Activated T-helper 2 cell treated with anti-CD3 and anti-CD28 coated beads, Interferon-gamma antibody, Interleukin-2, Interleukin-4, amounts not matched to agents 10 μg/mL and 5 μg/mL and 100 μg/mL, durations not matched to agents 14 hours and 24 hours and 36 hours (primary cell): ENCODE measurements around the gene MCOLN1. TPM values are rescaled to one million over a fixed set of nuclear protein-coding genes. Genes with fewer than 3 reads are reported as not detected.
"Not testable (repeated sequence)": the region's sequence is repeated elsewhere in the genome, so short reads cannot be mapped to it uniquely, and the experiment has no call there.

Experiments used
- DNase-seq: peaks from one replicate; pipeline ENCODE4 v3.0.0; 2021; ENCODE audit warnings: low spot score
- H3K27ac Mint-ChIP-seq: one replicate; pipeline ENCODE4 v1.8.0; 2021; ENCODE audit warnings: mixed read lengths
- H3K27me3 Mint-ChIP-seq: one replicate; pipeline ENCODE4 v1.8.0; 2021; ENCODE audit warnings: low read depth, mixed read lengths
- H3K36me3 Mint-ChIP-seq: one replicate; pipeline ENCODE4 v1.8.0; 2021; ENCODE audit warnings: low read depth, mixed read lengths
- H3K4me1 Mint-ChIP-seq: one replicate; pipeline ENCODE4 v1.8.0; 2021; ENCODE audit warnings: low read depth, mixed read lengths
- H3K4me3 Mint-ChIP-seq: one replicate; pipeline ENCODE4 v1.8.0; 2021; ENCODE audit warnings: low read depth, mild to moderate bottlenecking, moderate library complexity, mixed read lengths
- H3K9me3 Mint-ChIP-seq: one replicate; pipeline ENCODE4 v1.8.0; 2021; ENCODE audit warnings: mixed read lengths
- intact Hi-C: fragments of 100-400 bp; cut with micrococcal nuclease; formaldehyde crosslinking; loops from one replicate; pipeline ENCODE4 v1.15.1; 2023
- total RNA-seq: library from RNA; stranded (reverse); gene quantifications from 2 replicates; pipeline ENCODE4 v1.2.3, GENCODE V29; 2022

The MCOLN1 gene
- total RNA-seq, 1 donor from 2014 or later, result 11.2 TPM

- Mint-ChIP-seq H3K9me3 (no peaks in the 10 kb centered on the region), H3K27me3 (no peaks in the 10 kb centered on the region), H3K4me3 (no peak overlapping the region), H3K4me1 (no peaks in the 10 kb centered on the region), H3K36me3 (peaks cover 39% of the 10 kb centered on the region), H3K27ac (no peak overlapping the region)
- no peak for DNase-seq
- intact Hi-C loops, result no loop called here
Measured at GRCh38 chr19:7560255-7560654, 37.8 kb downstream of the MCOLN1 start.

- H3K27me3 Mint-ChIP-seq, result no peaks in the 10 kb centered on the region
- DNase-seq, result no peak
- H3K27ac Mint-ChIP-seq, result no peak overlapping the region
- intact Hi-C loops, result no loop called here
- H3K4me3 Mint-ChIP-seq, result no peak overlapping the region
- peaks cover 36% of the 10 kb centered on the region for H3K36me3 Mint-ChIP-seq
- no peaks in the 10 kb centered on the region for H3K4me1 Mint-ChIP-seq
- H3K9me3 Mint-ChIP-seq, result no peaks in the 10 kb centered on the region
Measured at GRCh38 chr19:7561325-7561724, 38.9 kb downstream of the MCOLN1 start.

GRCh38 chr19:7562646-7563393, 40.4 kb downstream of the MCOLN1 start:
- H3K27me3 Mint-ChIP-seq, result no peaks in the 10 kb centered on the region
- H3K4me1 Mint-ChIP-seq, result no peaks in the 10 kb centered on the region
- H3K9me3 Mint-ChIP-seq, result no peaks in the 10 kb centered on the region
- no peak for DNase-seq
- intact Hi-C loops, result no loop called here
- H3K27ac Mint-ChIP-seq, result no peak overlapping the region
- H3K36me3 Mint-ChIP-seq, result peaks cover 25% of the 10 kb centered on the region
- H3K4me3 Mint-ChIP-seq, result no peak overlapping the region

GRCh38 chr19:7564866-7565265, 42.4 kb downstream of the MCOLN1 start:
- no peaks in the 10 kb centered on the region for H3K4me1 Mint-ChIP-seq
- no peak for DNase-seq
- H3K4me3 Mint-ChIP-seq, result no peak overlapping the region
- no peak overlapping the region for H3K27ac Mint-ChIP-seq
- H3K36me3 Mint-ChIP-seq, result peaks cover 11% of the 10 kb centered on the region
- intact Hi-C loops, result no loop called here
- H3K27me3 Mint-ChIP-seq, result no peaks in the 10 kb centered on the region
- no peaks in the 10 kb centered on the region for H3K9me3 Mint-ChIP-seq

- intact Hi-C loops, result no loop called here
- Mint-ChIP-seq H3K4me3 (no peak overlapping the region), H3K27ac (no peak overlapping the region), H3K9me3 (no peaks in the 10 kb centered on the region), H3K4me1 (no peaks in the 10 kb centered on the region), H3K36me3 (peaks cover 8% of the 10 kb centered on the region), H3K27me3 (no peaks in the 10 kb centered on the region)
- no peak for DNase-seq
Measured at GRCh38 chr19:7565332-7565731, 42.9 kb downstream of the MCOLN1 start.

- H3K4me3 Mint-ChIP-seq, result no peak overlapping the region
- H3K36me3 Mint-ChIP-seq, result no peaks in the 10 kb centered on the region
- H3K4me1 Mint-ChIP-seq, result no peaks in the 10 kb centered on the region
- H3K27me3 Mint-ChIP-seq, result no peaks in the 10 kb centered on the region
- H3K27ac Mint-ChIP-seq, result no peak overlapping the region
- H3K9me3 Mint-ChIP-seq, result no peaks in the 10 kb centered on the region
- intact Hi-C loops, result no loop called here
- DNase-seq, result no peak
Measured at GRCh38 chr19:7570761-7571160, 48.3 kb downstream of the MCOLN1 start.

- H3K4me3 Mint-ChIP-seq, result no peak overlapping the region
- no peak for DNase-seq
- H3K9me3 Mint-ChIP-seq, result no peaks in the 10 kb centered on the region
- no peaks in the 10 kb centered on the region for H3K4me1 Mint-ChIP-seq
- no peak overlapping the region for H3K27ac Mint-ChIP-seq
- peaks cover 3% of the 10 kb centered on the region for H3K27me3 Mint-ChIP-seq
- no peaks in the 10 kb centered on the region for H3K36me3 Mint-ChIP-seq
- intact Hi-C loops, result no loop called here
Measured at GRCh38 chr19:7575434-7576040, 53.1 kb downstream of the MCOLN1 start.

GRCh38 chr19:7577422-7577821, 55.0 kb downstream of the MCOLN1 start:
- not testable (repeated sequence) for H3K27ac Mint-ChIP-seq, H3K9me3 Mint-ChIP-seq, H3K4me1 Mint-ChIP-seq

GRCh38 chr19:7578127-7578526, 55.7 kb downstream of the MCOLN1 start:
- Mint-ChIP-seq H3K4me3 (no peak overlapping the region), H3K27ac (no peak overlapping the region), H3K4me1 (no peaks in the 10 kb centered on the region), H3K27me3 (peaks cover 3% of the 10 kb centered on the region), H3K36me3 (no peaks in the 10 kb centered on the region), H3K9me3 (no peaks in the 10 kb centered on the region)
- DNase-seq, result no peak
- intact Hi-C loops, result no loop called here

More at GRCh38 chr19:7577422-7577821, 55.0 kb downstream of the MCOLN1 start:
- H3K4me3 Mint-ChIP-seq, intact Hi-C loops, H3K36me3 Mint-ChIP-seq, DNase-seq, H3K27me3 Mint-ChIP-seq: not testable (repeated sequence)

GRCh38 chr19:7579182-7579581, 56.8 kb downstream of the MCOLN1 start:
- Mint-ChIP-seq H3K27ac (no peak overlapping the region), H3K4me1 (no peaks in the 10 kb centered on the region), H3K36me3 (no peaks in the 10 kb centered on the region), H3K4me3 (no peak overlapping the region), H3K27me3 (peaks cover 3% of the 10 kb centered on the region), H3K9me3 (no peaks in the 10 kb centered on the region)
- intact Hi-C loops, result no loop called here
- no peak for DNase-seq

GRCh38 chr19:7582446-7582845, 60.0 kb downstream of the MCOLN1 start:
- Mint-ChIP-seq H3K4me1 (no peaks in the 10 kb centered on the region), H3K27me3 (peaks cover 3% of the 10 kb centered on the region), H3K9me3 (no peaks in the 10 kb centered on the region), H3K27ac (no peak overlapping the region), H3K36me3 (no peaks in the 10 kb centered on the region), H3K4me3 (no peak overlapping the region)
- no peak for DNase-seq
- intact Hi-C loops, result no loop called here
